Measurements from ENCODE around the gene NBPF1.
"Not testable (repeated sequence)": the region's sequence is repeated elsewhere in the genome, so short reads cannot be mapped to it uniquely, and the experiment has no call there.

NBPF1 gene

DNA sequence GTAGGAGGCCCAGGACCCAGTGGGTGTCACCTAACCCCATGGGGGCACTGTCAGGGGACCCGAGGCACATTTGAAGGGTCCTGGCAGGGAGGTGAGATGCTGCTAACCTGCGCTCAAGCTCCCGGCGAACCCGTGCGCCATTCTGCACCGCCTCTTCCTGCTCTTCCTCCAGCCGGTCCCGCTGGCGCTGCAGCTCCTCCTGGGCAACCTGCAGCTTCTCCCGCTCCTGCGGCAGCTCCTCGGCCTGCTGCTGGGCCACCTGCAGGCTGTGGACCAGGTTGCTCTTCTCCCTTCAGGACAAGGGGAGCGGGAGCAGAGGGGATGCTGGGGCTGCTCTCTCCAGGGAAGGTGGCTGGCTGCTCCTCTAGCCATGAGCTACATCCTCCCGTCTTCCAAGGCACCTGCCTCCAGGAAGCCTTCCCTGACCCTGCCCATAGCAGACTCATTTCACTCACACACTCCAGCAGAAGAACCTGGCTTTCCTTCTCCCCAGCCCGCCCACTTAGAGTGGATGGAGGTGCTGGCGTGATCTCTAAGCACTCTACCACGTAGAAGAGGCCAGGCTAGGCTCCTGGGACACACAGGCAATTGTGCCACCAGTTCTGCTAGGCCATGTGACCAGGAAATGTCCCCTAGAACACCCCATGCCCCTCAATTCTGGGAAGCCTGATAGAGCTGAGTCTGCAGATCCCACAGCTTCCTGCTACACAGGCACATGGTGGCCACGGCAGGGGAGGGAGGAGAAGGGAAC lies 15.2 kb upstream of the NBPF1 start:
- H3K4me3 ChIP-seq (replicated peaks; ENCODE audit: low read depth, low read length), result no peak overlapping the region
- H3K27me3 ChIP-seq (replicated peaks; ENCODE audit: control insufficient read depth, insufficient read depth, low read length), result no peaks in the 10 kb centered on the region
- no peak for DNase-seq (ENCODE audit: extremely low read depth, insufficient read length)
- TF ChIP-seq, protein P1, sequence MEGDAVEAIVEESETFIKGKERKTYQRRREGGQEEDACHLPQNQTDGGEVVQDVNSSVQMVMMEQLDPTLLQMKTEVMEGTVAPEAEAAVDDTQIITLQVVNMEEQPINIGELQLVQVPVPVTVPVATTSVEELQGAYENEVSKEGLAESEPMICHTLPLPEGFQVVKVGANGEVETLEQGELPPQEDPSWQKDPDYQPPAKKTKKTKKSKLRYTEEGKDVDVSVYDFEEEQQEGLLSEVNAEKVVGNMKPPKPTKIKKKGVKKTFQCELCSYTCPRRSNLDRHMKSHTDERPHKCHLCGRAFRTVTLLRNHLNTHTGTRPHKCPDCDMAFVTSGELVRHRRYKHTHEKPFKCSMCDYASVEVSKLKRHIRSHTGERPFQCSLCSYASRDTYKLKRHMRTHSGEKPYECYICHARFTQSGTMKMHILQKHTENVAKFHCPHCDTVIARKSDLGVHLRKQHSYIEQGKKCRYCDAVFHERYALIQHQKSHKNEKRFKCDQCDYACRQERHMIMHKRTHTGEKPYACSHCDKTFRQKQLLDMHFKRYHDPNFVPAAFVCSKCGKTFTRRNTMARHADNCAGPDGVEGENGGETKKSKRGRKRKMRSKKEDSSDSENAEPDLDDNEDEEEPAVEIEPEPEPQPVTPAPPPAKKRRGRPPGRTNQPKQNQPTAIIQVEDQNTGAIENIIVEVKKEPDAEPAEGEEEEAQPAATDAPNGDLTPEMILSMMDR (IDR thresholded peaks at IDR 0.05; ENCODE audit: insufficient read depth, low read length, poor library complexity, severe bottlenecking), result no peak
- peaks cover 43% of the 10 kb centered on the region for H3K36me3 ChIP-seq (ENCODE audit: control insufficient read depth, insufficient read depth, low read length)

DNA sequence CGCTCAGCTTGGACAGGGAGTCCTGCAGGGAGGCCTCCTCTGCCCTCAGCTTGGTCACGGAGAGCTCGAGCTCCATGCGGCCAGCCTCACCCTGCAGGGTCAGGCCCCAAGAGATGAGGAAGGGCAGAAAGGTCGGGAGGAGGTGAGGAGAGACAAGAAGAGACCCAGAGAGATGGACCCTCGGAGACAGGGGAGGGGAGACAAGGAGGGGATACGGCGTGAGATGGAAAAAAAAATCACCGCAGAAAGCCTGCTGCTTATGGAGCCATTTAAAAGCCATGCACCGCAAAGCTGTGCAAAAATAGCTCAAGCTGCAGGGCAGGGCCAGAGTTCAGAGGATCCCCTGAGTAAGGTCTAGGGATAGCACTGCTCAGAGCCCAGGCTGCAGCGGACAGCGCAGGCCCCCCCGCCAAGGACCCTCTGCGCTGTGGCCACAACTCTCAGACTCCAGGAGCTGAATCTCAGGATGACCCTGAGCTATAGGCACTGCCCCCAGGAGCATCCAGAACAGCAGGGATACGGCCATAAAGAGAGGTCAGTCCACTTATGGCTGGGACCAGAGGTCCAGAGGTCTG lies 13.1 kb upstream of the NBPF1 start:
- H3K4me3 ChIP-seq (replicated peaks; ENCODE audit: low read depth, low read length); DNase-seq (ENCODE audit: extremely low read depth, insufficient read length); H3K27me3 ChIP-seq (replicated peaks; ENCODE audit: control insufficient read depth, insufficient read depth, low read length): not testable (repeated sequence)
- peaks cover 32% of the 10 kb centered on the region for H3K36me3 ChIP-seq (ENCODE audit: control insufficient read depth, insufficient read depth, low read length)

GRCh38 chr1:16625497-16626408 lies 12.4 kb upstream of the NBPF1 start:
- TF ChIP-seq, protein P1 (IDR thresholded peaks at IDR 0.05; ENCODE audit: insufficient read depth, low read length, poor library complexity, severe bottlenecking), result no peak
- DNase-seq (ENCODE audit: extremely low read depth, insufficient read length), result no peak
- no peaks in the 10 kb centered on the region for H3K27me3 ChIP-seq (replicated peaks; ENCODE audit: control insufficient read depth, insufficient read depth, low read length)
- H3K36me3 ChIP-seq (ENCODE audit: control insufficient read depth, insufficient read depth, low read length), result peaks cover 27% of the 10 kb centered on the region
- no peak overlapping the region for H3K4me3 ChIP-seq (replicated peaks; ENCODE audit: low read depth, low read length)

DNA sequence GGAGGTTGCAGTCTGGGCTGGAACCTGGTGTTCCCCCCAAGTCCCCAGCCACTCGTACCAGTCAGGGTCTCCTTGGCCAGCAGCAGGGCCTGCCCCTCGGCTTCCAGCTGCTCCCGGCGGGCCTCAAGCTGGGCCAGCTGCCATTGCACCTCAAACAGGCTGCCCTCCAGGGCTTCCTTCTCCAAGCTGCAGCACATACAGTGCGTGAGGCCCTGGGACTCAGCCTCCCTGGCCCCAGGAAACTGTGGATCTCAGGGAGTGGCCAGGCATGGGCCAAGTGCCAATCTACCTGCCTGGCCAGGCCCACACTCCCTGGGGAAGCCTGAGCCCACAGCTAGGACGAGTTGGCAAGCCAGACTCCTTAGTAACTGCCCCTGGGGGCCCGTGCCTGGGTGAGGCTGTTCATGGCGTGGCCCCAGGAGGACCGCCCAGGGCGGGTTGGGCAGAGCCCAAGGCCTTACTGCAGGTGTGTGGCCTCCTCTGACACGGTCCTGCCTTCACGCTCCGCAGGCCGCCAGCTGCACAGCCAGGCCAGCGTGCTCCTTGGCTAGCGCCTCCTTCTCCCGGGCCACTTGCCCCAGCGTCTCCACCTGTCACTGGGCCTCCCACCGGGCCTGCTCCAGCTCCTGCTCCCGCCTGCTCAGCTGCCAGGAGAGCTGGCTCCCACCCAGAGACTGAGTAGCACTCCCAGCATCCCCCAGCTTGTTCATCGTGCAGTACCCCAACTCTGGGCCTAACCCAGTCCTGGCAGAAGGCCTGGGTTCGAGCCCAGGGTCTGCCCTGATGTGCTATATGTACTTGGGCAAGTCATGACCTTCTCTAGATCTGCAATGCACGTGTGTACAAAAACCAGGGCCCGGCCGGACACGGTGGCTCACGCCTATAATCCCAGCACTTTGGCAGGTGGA lies 10.7 kb upstream of the NBPF1 start:
- H3K36me3 ChIP-seq (ENCODE audit: control insufficient read depth, insufficient read depth, low read length), result peaks cover 23% of the 10 kb centered on the region
- not testable (repeated sequence) for H3K4me3 ChIP-seq (replicated peaks; ENCODE audit: low read depth, low read length); H3K27me3 ChIP-seq (replicated peaks; ENCODE audit: control insufficient read depth, insufficient read depth, low read length); DNase-seq (ENCODE audit: extremely low read depth, insufficient read length)

DNA sequence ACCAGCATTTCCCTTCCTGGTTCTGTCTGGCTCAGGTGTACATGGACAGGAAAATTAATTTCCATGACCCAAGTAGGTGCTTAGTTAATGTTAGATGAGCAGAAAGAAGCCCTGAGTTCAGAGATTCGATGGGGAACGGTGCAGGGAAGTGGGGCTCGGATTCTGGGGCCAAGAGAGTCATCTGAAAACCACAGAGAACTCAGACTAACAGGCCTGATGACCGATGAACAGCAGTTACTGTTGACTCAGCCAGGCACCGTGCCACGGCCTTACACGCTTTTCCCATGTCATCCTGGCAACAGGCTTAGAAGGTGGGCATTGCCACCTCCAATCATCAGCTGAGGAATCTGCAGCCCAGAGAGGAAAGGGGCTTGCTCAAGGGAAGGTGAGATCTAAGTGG lies 10.0 kb upstream of the NBPF1 start:
- DNase-seq (ENCODE audit: extremely low read depth, insufficient read length); H3K27me3 ChIP-seq (replicated peaks; ENCODE audit: control insufficient read depth, insufficient read depth, low read length); H3K4me3 ChIP-seq (replicated peaks; ENCODE audit: low read depth, low read length): not testable (repeated sequence)
- H3K36me3 ChIP-seq (ENCODE audit: control insufficient read depth, insufficient read depth, low read length), result peaks cover 22% of the 10 kb centered on the region

- H3K36me3 ChIP-seq (ENCODE audit: control insufficient read depth, insufficient read depth, low read length), result peaks cover 20% of the 10 kb centered on the region
- H3K4me3 ChIP-seq (replicated peaks; ENCODE audit: low read depth, low read length); DNase-seq (ENCODE audit: extremely low read depth, insufficient read length); H3K27me3 ChIP-seq (replicated peaks; ENCODE audit: control insufficient read depth, insufficient read depth, low read length): not testable (repeated sequence)
Measured at GRCh38 chr1:16621681-16622315, 8.4 kb upstream of the NBPF1 start.

DNA sequence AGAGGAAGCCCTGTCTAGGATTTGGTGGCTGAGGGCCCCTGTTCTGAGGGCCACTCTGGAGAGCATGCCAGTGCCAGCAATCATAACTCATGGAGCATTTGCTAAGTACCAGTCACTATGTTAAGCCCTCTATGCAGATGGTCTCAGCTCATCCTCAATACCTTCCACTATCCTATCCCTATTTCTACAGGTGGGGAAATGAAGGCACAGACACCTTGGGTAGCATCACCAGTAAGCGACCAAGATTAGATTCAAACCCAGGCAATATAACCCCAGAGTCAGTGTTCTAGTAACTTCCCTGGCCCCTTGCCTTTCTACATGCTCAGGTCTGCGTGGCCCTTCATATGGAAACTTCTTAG lies 7.9 kb upstream of the NBPF1 start:
- TF ChIP-seq, protein P1 (IDR thresholded peaks at IDR 0.05; ENCODE audit: insufficient read depth, low read length, poor library complexity, severe bottlenecking), result no peak
- Histone ChIP-seq H3K27me3 (replicated peaks; ENCODE audit: control insufficient read depth, insufficient read depth, low read length) (no peaks in the 10 kb centered on the region), H3K36me3 (ENCODE audit: control insufficient read depth, insufficient read depth, low read length) (peaks cover 18% of the 10 kb centered on the region), H3K4me3 (replicated peaks; ENCODE audit: low read depth, low read length) (no peak overlapping the region)
- no peak for DNase-seq (ENCODE audit: extremely low read depth, insufficient read length)

GRCh38 chr1:16619803-16620501 lies 6.6 kb upstream of the NBPF1 start:
- H3K27me3 ChIP-seq (replicated peaks; ENCODE audit: control insufficient read depth, insufficient read depth, low read length); DNase-seq (ENCODE audit: extremely low read depth, insufficient read length); H3K4me3 ChIP-seq (replicated peaks; ENCODE audit: low read depth, low read length): not testable (repeated sequence)
- peaks cover 10% of the 10 kb centered on the region for H3K36me3 ChIP-seq (ENCODE audit: control insufficient read depth, insufficient read depth, low read length)

Measured in GM06990 (cell line).